ENCODE measurements around the gene HESX1. TPM values are rescaled to one million over a fixed set of nuclear protein-coding genes. Genes with fewer than 3 reads are reported as not detected.

Gene HESX1
- total and polyA plus RNA-seq, 2 of the 8 experiments (the other 6 are each of a cell fraction or from before 2014, with no cell fraction given) = 7.1 to 12.0 TPM

- Histone ChIP-seq H3K27me3 (replicated peaks in 1 of 4; ENCODE audit: control insufficient read depth in 3 of 4, extremely low read depth in 1 of 4, insufficient read depth in 3 of 4, low read length in 3 of 4) (no peaks in the 10 kb centered on the region; a peak in 1 of 7 replicates), H3K4me1 (replicated peaks in 1 of 4; ENCODE audit: control insufficient read depth in 3 of 4, insufficient read depth in 4 of 4, low read length in 3 of 4) (peaks cover 0 to 4% (median 1%) of the 10 kb centered on the region in 4 experiments; a peak in 3 of 7 replicates), H2BK15ac (ENCODE audit: low read length) (no peak overlapping the region), H3K23ac (ENCODE audit: insufficient read length) (no peak overlapping the region), H3K14ac (ENCODE audit: insufficient read length) (no peak overlapping the region), H4K5ac (ENCODE audit: insufficient read length, low read depth, low read length) (no peak overlapping the region), H3K4ac (replicated peaks; ENCODE audit: insufficient read length, low read depth, low read length) (no peak overlapping the region), H3K79me2 (ENCODE audit: control insufficient read depth in 1 of 2, insufficient read depth in 2 of 2, low read length in 2 of 2) (no peaks in the 10 kb centered on the region), H3K4me2 (ENCODE audit: insufficient read depth in 1 of 2, low read depth in 2 of 2, low read length in 2 of 2) (no peak overlapping the region), H2AK5ac (ENCODE audit: low read depth, low read length) (no peak overlapping the region), H3K9me3 (ENCODE audit: insufficient read depth in 2 of 2, low read depth in 1 of 2, low read length in 1 of 2) (no peaks in the 10 kb centered on the region), H3K36me3 (ENCODE audit: control insufficient read depth in 2 of 4, insufficient read depth in 4 of 4, low read length in 3 of 4) (no peaks in the 10 kb centered on the region), H3K56ac (replicated peaks; ENCODE audit: insufficient read length, low read depth, low read length) (no peak overlapping the region), H2BK120ac (replicated peaks; ENCODE audit: low read depth, low read length) (no peak overlapping the region), H2BK12ac (ENCODE audit: low read depth, low read length) (no peak overlapping the region), H3K18ac (ENCODE audit: extremely low read depth, low read length) (no peak overlapping the region), H2BK20ac (ENCODE audit: low read length) (no peak overlapping the region), H4K91ac (replicated peaks; ENCODE audit: insufficient read length, low read length) (no peak overlapping the region), H3K79me1 (ENCODE audit: low read depth, low read length) (no peaks in the 10 kb centered on the region), H3K23me2 (ENCODE audit: low read depth, low read length) (no peaks in the 10 kb centered on the region), H3K9ac (replicated peaks in 1 of 4; ENCODE audit: extremely low read depth in 1 of 4, low read depth in 3 of 4, low read length in 3 of 4) (no peak overlapping the region), H2BK5ac (ENCODE audit: low read depth, low read length) (no peak overlapping the region), H3K4me3 (ENCODE audit: extremely low read depth in 1 of 4, insufficient read depth in 2 of 4, low read depth in 3 of 4, low read length in 4 of 4) (no peak overlapping the region), H2AFZ (ENCODE audit: low read length) (no peak overlapping the region), H4K8ac (ENCODE audit: extremely low read depth, insufficient read depth, low read length) (no peak overlapping the region), H4K20me1 (replicated peaks in 1 of 2; ENCODE audit: control insufficient read depth in 1 of 2, insufficient read depth in 2 of 2, low read length in 2 of 2) (no peaks in the 10 kb centered on the region), H3K27ac (ENCODE audit: low read depth, low read length) (no peak overlapping the region)
- WGBS, 2 experiments (ENCODE audit: extremely low coverage in 1 of 2, insufficient coverage in 1 of 2, insufficient read length in 1 of 2, insufficient replicate concordance in 2 of 2, low coverage in 1 of 2, low lambda C conversion rate in 2 of 2, missing lambda C conversion rate in 1 of 2) = 98% methylated on average over 2 of the region's 2 CpGs; no CpG with 5 or more reads in 1 of the 2 experiments
- DNase-seq (ENCODE audit: low read depth in 1 of 2, low spot score in 2 of 2) (no peak), FAIRE-seq (no peak)
- ChIA-PET POLR2A (ENCODE audit: partially characterized antibody) (interaction anchor here (0.6 to 0.9 kb wide), 2 partner anchors 9 to 27 kb away, joined by 3 to 5 read pairs; no protein-coding TSS in a partner anchor), CTCF (ENCODE audit: partially characterized antibody) (interaction anchor here (0.9 to 1.3 kb wide), 4 partner anchors 15 to 37 kb away, joined by 3 to 5 read pairs (median 4); no protein-coding TSS in a partner anchor)
- TF ChIP-seq SP1 (IDR thresholded peaks at IDR 0.05; ENCODE audit: low read depth, low read length) (no peak), CBX8 (IDR thresholded peaks at IDR 0.05; ENCODE audit: borderline replicate concordance, low read depth, low read length) (no peak), CTBP2 (IDR thresholded peaks at IDR 0.05; ENCODE audit: borderline replicate concordance, insufficient read depth, insufficient read length, low read length) (no peak), SP4 (IDR thresholded peaks at IDR 0.05; ENCODE audit: low read length) (no peak), ATF2 (IDR thresholded peaks at IDR 0.05; ENCODE audit: low read length) (no peak), NRF1 (IDR thresholded peaks at IDR 0.05; ENCODE audit: low read depth, low read length) (no peak), TAF7 (optimal IDR thresholded peaks at IDR 0.05; ENCODE audit: borderline replicate concordance, low read depth, low read length) (no peak), SIX5 (IDR thresholded peaks at IDR 0.05; ENCODE audit: low read depth, low read length) (no peak), CTCF (IDR thresholded peaks at IDR 0.05; ENCODE audit: control extremely low read depth in 1 of 3, insufficient read depth in 1 of 3, low read depth in 1 of 3, low read length in 3 of 3) (no peak), KDM5A (IDR thresholded peaks at IDR 0.05; ENCODE audit: low read length) (no peak)
Measured at GRCh38 chr3:57206423-57206822, 6.6 kb upstream of the HESX1 start.

All from H1 (cell line).